Measurements from ENCODE around the gene TEN1. TPM values are rescaled to one million over a fixed set of nuclear protein-coding genes. Genes with fewer than 3 reads are reported as not detected.
A peak's percentile ranks its signal among the peaks of the same experiment; 100 is the strongest.

The TEN1 gene
- total RNA-seq, 1 donor from 2014 or later = 22.2 TPM

DNA sequence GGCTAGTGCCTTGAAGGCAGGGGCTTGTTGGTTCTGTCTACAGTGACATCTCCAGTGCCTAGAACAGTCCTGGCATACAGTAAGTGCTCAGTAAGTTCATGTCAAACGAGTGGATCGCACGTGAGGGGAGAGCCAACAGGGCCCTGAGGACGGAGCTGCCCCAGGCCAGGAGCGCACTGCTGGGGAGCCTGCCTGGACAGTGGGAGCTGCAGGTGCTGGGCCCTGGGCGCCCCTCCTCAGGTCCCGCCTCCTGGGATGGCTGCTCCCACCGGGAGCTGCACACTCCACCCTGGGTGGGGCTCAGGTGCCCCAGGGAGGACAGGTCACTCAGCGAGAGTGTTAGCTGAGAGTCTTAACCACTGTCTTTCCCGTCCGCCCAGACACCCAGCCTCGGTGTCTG is 46.3 kb downstream of the TEN1 start:
- H3K27ac Mint-ChIP-seq (ENCODE audit: unreplicated experiment) = no peak overlapping the region
- DNase-seq (ENCODE audit: low spot score) = no peak
- TF ChIP-seq, protein P1, sequence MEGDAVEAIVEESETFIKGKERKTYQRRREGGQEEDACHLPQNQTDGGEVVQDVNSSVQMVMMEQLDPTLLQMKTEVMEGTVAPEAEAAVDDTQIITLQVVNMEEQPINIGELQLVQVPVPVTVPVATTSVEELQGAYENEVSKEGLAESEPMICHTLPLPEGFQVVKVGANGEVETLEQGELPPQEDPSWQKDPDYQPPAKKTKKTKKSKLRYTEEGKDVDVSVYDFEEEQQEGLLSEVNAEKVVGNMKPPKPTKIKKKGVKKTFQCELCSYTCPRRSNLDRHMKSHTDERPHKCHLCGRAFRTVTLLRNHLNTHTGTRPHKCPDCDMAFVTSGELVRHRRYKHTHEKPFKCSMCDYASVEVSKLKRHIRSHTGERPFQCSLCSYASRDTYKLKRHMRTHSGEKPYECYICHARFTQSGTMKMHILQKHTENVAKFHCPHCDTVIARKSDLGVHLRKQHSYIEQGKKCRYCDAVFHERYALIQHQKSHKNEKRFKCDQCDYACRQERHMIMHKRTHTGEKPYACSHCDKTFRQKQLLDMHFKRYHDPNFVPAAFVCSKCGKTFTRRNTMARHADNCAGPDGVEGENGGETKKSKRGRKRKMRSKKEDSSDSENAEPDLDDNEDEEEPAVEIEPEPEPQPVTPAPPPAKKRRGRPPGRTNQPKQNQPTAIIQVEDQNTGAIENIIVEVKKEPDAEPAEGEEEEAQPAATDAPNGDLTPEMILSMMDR (IDR thresholded peaks at IDR 0.05) = no peak
- H3K27me3 Mint-ChIP-seq (ENCODE audit: low read depth) = no peaks in the 10 kb centered on the region
- no peaks in the 10 kb centered on the region for H3K9me3 Mint-ChIP-seq (ENCODE audit: low read depth)
- H3K4me1 Mint-ChIP-seq (ENCODE audit: low read depth) = peaks cover 11% of the 10 kb centered on the region
- H3K36me3 Mint-ChIP-seq (ENCODE audit: low read depth) = no peaks in the 10 kb centered on the region
- H3K4me3 Mint-ChIP-seq (ENCODE audit: unreplicated experiment) = no peak overlapping the region

DNA sequence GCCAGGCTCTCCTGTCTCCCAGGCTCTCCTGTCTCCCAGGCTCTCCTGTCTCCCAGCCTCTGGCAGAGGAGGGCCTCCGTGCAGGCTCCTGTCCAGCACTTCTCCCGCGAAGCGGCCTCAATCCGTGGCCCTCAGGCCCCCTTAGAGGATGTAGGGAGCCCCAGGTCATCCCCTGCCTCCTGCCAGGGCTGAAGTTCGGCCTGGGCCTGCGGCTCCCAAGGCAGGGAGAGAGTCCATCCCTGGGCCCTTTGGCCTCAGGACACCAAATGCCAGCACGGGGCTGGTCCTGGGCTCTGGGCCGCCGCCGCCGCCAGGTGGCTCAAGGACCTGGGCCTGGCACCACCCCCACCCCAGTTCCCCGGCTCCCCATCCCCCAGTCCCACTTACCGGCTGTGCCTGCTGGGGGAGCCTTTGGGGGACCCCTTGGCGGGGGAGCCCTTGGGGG is 47.7 kb downstream of the TEN1 start:
- Mint-ChIP-seq H3K4me1 (ENCODE audit: low read depth) (peaks cover 11% of the 10 kb centered on the region), H3K36me3 (ENCODE audit: low read depth) (no peaks in the 10 kb centered on the region), H3K27ac (ENCODE audit: unreplicated experiment) (no peak overlapping the region), H3K9me3 (ENCODE audit: low read depth) (no peaks in the 10 kb centered on the region), H3K27me3 (ENCODE audit: low read depth) (no peaks in the 10 kb centered on the region), H3K4me3 (ENCODE audit: unreplicated experiment) (no peak overlapping the region)
- DNase-seq (ENCODE audit: low spot score) = no peak
- TF ChIP-seq, protein P1 (IDR thresholded peaks at IDR 0.05) = no peak

DNA sequence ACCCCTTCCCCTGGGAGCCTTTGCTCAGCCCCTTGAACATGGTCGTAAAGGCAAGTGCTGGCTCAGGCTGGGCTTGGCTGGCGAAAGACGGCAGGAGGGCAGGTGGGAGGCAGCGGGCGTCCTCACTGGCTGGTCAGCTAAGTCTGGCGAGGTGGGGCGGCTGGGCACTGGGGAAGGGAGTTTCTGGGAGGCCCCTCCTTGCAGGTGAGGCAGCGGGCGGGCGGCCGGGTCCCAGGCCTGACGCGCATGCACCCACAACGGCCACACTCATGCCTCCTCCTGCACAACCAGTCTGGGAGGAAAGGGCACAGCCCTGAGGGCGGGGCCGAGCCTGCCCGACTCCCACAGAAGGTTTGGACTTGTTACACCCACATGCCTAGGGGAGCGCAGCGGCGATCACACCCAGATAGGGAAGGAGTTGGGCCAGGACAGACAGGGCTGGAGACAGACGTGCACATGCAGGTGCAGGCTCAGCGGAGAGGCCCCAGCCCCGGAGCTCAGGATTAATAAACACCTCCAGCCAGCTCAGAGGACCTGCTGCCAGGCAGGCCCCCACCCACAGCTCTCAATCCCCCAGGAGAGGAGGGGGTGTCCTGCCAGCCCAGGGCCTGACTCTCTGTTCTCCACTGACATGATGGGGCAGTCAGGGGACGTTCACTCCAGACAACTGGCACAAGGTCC is 48.3 kb downstream of the TEN1 start, which contains the start of gene EVPL:
EVPL (minus strand) TSS at position 148 of the 681 bp plus-strand sequence; CDS start at position 40, 108 bp downstream.
- no peaks in the 10 kb centered on the region for H3K27me3 Mint-ChIP-seq (ENCODE audit: low read depth)
- no peaks in the 10 kb centered on the region for H3K9me3 Mint-ChIP-seq (ENCODE audit: low read depth)
- peak; percentile 88 for DNase-seq (ENCODE audit: low spot score)
- H3K36me3 Mint-ChIP-seq (ENCODE audit: low read depth) = no peaks in the 10 kb centered on the region
- no peak within 1 kb of the TSS for H3K4me3 Mint-ChIP-seq (ENCODE audit: unreplicated experiment)
- no peak within 1 kb of the TSS for H3K27ac Mint-ChIP-seq (ENCODE audit: unreplicated experiment)
- TF ChIP-seq, protein P1 (IDR thresholded peaks at IDR 0.05) = no peak
- peaks cover 11% of the 10 kb centered on the region for H3K4me1 Mint-ChIP-seq (ENCODE audit: low read depth)

DNA sequence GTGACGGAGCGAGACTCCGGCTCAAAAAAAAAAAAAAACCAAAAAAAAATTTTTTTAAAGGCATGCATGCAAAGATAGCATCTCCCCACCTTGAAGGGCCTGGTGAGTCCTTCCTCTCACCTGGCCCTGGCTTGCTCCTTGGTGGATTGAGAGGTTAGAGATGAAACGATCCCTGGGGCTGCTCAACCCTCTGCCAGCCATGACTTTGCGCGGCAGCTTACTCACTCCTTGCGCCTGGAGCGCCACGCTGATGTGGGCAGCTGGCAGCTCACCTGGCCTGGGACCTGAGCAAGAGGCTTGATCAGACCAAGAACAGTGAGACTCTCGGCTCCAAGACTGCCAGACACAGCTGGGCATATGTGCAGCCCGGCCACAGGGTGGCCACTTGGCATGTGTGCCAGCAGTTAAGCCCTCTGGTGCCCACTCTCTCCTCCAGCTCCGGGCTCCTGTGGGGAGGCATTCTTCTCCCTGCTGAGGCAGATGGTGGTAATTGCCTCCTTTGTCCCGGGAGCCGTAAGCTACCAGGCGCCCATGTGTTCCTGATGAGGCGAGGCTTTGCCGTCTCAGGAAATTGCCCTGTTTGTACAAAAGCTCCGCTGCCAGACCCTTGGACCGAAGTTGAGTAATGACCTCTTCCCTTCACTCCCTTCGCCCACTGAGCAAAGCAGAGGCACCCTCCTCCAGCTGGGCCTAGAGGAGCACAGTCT is 53.2 kb downstream of the TEN1 start:
- no peaks in the 10 kb centered on the region for H3K27me3 Mint-ChIP-seq (ENCODE audit: low read depth)
- TF ChIP-seq, protein P1 (IDR thresholded peaks at IDR 0.05) = peak; percentile 21
- no peak for DNase-seq (ENCODE audit: low spot score)
- no peaks in the 10 kb centered on the region for H3K9me3 Mint-ChIP-seq (ENCODE audit: low read depth)
- peaks cover 16% of the 10 kb centered on the region for H3K4me1 Mint-ChIP-seq (ENCODE audit: low read depth)
- H3K36me3 Mint-ChIP-seq (ENCODE audit: low read depth) = no peaks in the 10 kb centered on the region
- no peak overlapping the region for H3K4me3 Mint-ChIP-seq (ENCODE audit: unreplicated experiment)
- no peak overlapping the region for H3K27ac Mint-ChIP-seq (ENCODE audit: unreplicated experiment)

DNA sequence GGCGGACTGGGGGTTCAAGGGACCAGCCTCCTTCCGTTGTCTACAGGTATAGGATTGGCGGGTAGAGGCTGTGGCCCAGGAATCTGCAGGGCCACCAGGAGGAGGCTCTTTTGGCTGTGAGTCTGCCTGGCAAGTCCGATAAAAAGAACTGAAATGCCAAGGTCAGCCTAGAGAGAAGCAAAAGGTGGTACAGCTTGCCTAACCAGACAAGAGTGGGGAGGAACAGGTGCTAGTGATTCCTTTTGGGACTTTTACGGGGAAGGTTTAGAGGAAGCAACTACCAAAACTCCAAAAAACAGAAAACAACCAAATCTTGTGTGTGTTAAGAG is 53.7 kb downstream of the TEN1 start:
- TF ChIP-seq, protein P1 (IDR thresholded peaks at IDR 0.05) = no peak
- Mint-ChIP-seq H3K9me3 (ENCODE audit: low read depth) (no peaks in the 10 kb centered on the region), H3K36me3 (ENCODE audit: low read depth) (no peaks in the 10 kb centered on the region), H3K4me1 (ENCODE audit: low read depth) (peaks cover 16% of the 10 kb centered on the region), H3K27me3 (ENCODE audit: low read depth) (no peaks in the 10 kb centered on the region), H3K4me3 (ENCODE audit: unreplicated experiment) (no peak overlapping the region), H3K27ac (ENCODE audit: unreplicated experiment) (no peak overlapping the region)
- no peak for DNase-seq (ENCODE audit: low spot score)
